ENCODE data around the gene LMO4.

The LMO4 gene

GRCh38 chr1:87318056-87318650, 10.5 kb upstream of the LMO4 start:
- no peak for TF ChIP-seq CTCF (IDR thresholded peaks at IDR 0.05)
- Histone ChIP-seq H3K4me3 (ENCODE audit: low read depth in 1 of 2, low read length in 1 of 2) (no peak overlapping the region), H3K27ac (no peak overlapping the region), H3K9me3 (no peaks in the 10 kb centered on the region), H3K36me3 (no peaks in the 10 kb centered on the region), H3K4me1 (ENCODE audit: control insufficient read depth in 1 of 2, insufficient read depth in 1 of 2, low read depth in 1 of 2, low read length in 1 of 2) (peaks cover 12 to 17% of the 10 kb centered on the region in 2 experiments), H3K27me3 (peaks cover 4% of the 10 kb centered on the region)

GRCh38 chr1:87318806-87319205, 9.9 kb upstream of the LMO4 start:
- no peaks in the 10 kb centered on the region for H3K36me3 ChIP-seq
- no peak overlapping the region for H3K4me3 ChIP-seq (ENCODE audit: low read depth in 1 of 2, low read length in 1 of 2)
- H3K9me3 ChIP-seq: no peaks in the 10 kb centered on the region
- peaks cover 11 to 12% of the 10 kb centered on the region in 2 experiments for H3K4me1 ChIP-seq (ENCODE audit: control insufficient read depth in 1 of 2, insufficient read depth in 1 of 2, low read depth in 1 of 2, low read length in 1 of 2)
- no peak overlapping the region for H3K27ac ChIP-seq
- peaks cover 4% of the 10 kb centered on the region for H3K27me3 ChIP-seq
- TF ChIP-seq CTCF (IDR thresholded peaks at IDR 0.05): no peak

GRCh38 chr1:87325982-87326738, 2.5 kb upstream of the LMO4 start:
- no peaks in the 10 kb centered on the region for H3K9me3 ChIP-seq
- peaks cover 23 to 25% of the 10 kb centered on the region in 2 experiments for H3K4me1 ChIP-seq (ENCODE audit: control insufficient read depth in 1 of 2, insufficient read depth in 1 of 2, low read depth in 1 of 2, low read length in 1 of 2)
- no peak overlapping the region for H3K27ac ChIP-seq
- TF ChIP-seq CTCF (IDR thresholded peaks at IDR 0.05): peak; percentile 72
- H3K4me3 ChIP-seq (ENCODE audit: low read depth in 1 of 2, low read length in 1 of 2): no peak overlapping the region
- no peaks in the 10 kb centered on the region for H3K36me3 ChIP-seq
- no peaks in the 10 kb centered on the region for H3K27me3 ChIP-seq

GRCh38 chr1:87327376-87328271, 1.1 kb upstream of the LMO4 start:
- Histone ChIP-seq H3K36me3 (peaks cover 6% of the 10 kb centered on the region), H3K27me3 (no peaks in the 10 kb centered on the region), H3K4me3 (ENCODE audit: low read depth in 1 of 2, low read length in 1 of 2) (peak overlapping the region; percentile 79 to 81), H3K4me1 (ENCODE audit: control insufficient read depth in 1 of 2, insufficient read depth in 1 of 2, low read depth in 1 of 2, low read length in 1 of 2) (peaks cover 35 to 37% of the 10 kb centered on the region in 2 experiments), H3K9me3 (no peaks in the 10 kb centered on the region), H3K27ac (peak overlapping the region; percentile 91)
- TF ChIP-seq CTCF (IDR thresholded peaks at IDR 0.05): no peak

GRCh38 chr1:87329051-87329525, 408 bp downstream of the LMO4 start:
- peaks cover 44 to 48% of the 10 kb centered on the region in 2 experiments for H3K4me1 ChIP-seq (ENCODE audit: control insufficient read depth in 1 of 2, insufficient read depth in 1 of 2, low read depth in 1 of 2, low read length in 1 of 2)
- H3K27ac ChIP-seq: peak overlapping the region; percentile 91
- H3K4me3 ChIP-seq (ENCODE audit: low read depth in 1 of 2, low read length in 1 of 2): peak overlapping the region; percentile 79 to 81
- H3K27me3 ChIP-seq: no peaks in the 10 kb centered on the region
- H3K36me3 ChIP-seq: peaks cover 16% of the 10 kb centered on the region
- TF ChIP-seq CTCF (IDR thresholded peaks at IDR 0.05): no peak
- H3K9me3 ChIP-seq: no peaks in the 10 kb centered on the region

Data from neutrophil (primary cell).